Left lung (tissue), 10 donors: Measurements from ENCODE around the gene NOC4L. TPM values are rescaled to one million over a fixed set of nuclear protein-coding genes. Genes with fewer than 3 reads are reported as not detected.

Experiments
- ATAC-seq: fragments of 200-7000 bp; cut with Tn5 transposase; one replicate; pipeline ENCODE4 v1.9.1; 2020; ENCODE audit warnings: moderate library complexity
- DNase-seq, 4 donors: peaks; one replicate each; pipeline ENCODE4 v3.0.0-alpha.2; 2013 to 2020
- H3K27ac ChIP-seq, 2 donors: fragments of 200-600 bp; sonication (generic) in 1 of 2; one replicate each; pipeline versions ENCODE4 v1.5.0 to v1.8.0; 2020 to 2021
- H3K27me3 ChIP-seq, 2 donors: fragments of 200-600 bp; sonication (generic) in 1 of 2; one replicate each; pipeline versions ENCODE4 v1.5.0 to v1.8.0; 2020 to 2021
- H3K36me3 ChIP-seq, 2 donors: fragments of 200-600 bp; sonication (generic) in 1 of 2; one replicate each; pipeline versions ENCODE4 v1.5.0 to v1.8.0; 2020 to 2021
- H3K4me1 ChIP-seq, 2 donors: fragments of 200-600 bp; one replicate each; pipeline ENCODE4 v1.8.0; 2021
- H3K4me3 ChIP-seq, 2 donors: fragments of 200-600 bp; sonication (generic) in 1 of 2; one replicate each; pipeline versions ENCODE4 v1.5.0 to v1.8.0; 2020 to 2021; ENCODE audit warnings: mild to moderate bottlenecking in 1 of 2
- H3K9me3 ChIP-seq, 2 donors: fragments of 200-600 bp; sonication (generic) in 1 of 2; one replicate each; pipeline versions ENCODE4 v1.5.0 to v1.8.0; 2020 to 2021
- CTCF ChIP-seq, 2 donors: fragments of 200-600 bp; sonication (generic) in 1 of 2; IDR thresholded peaks; one replicate each; pipeline versions ENCODE4 v1.5.0 to v1.8.0; 2021; ENCODE audit warnings: antibody characterized with exemption in 2 of 2
- intact Hi-C, 2 donors: fragments of 100-400 bp; cut with DNase I; formaldehyde crosslinking; loops; one replicate each; pipeline versions ENCODE4 v1.11.2 to v1.14.2; 2022
- polyA plus RNA-seq, 6 donors: library from polyadenylated mRNA; unstranded; fragments of 120-200 nt; gene quantifications; one replicate each; pipeline ENCODE4 v1.2.1, GENCODE V29; 2013; ENCODE audit not compliant: insufficient read length in 6 of 6
- total RNA-seq, 2 donors: library from RNA; stranded (reverse); fragmentation: NEBNext Ultra II Directional; extraction: Animal tissue kit (Norgen Biotek cat#: 25700); gene quantifications; one replicate each; pipeline ENCODE4 v1.2.1, GENCODE V29; 2021
- donor health status: DM: no; HTN: yes; CAD: no.
- donor health status: DM: no; HTN: no; CAD: no.

The NOC4L gene
- total and polyA plus RNA-seq, 8 donors, result 10.6 to 19.6 (median 12.5) TPM

GRCh38 chr12:132187646-132188450 lies 43.6 kb downstream of the NOC4L start:
- intact Hi-C loops, result no loop called here
- H3K27me3 ChIP-seq, result peaks cover 0 to 90% of the 10 kb centered on the region in 2 donors
- TF ChIP-seq CTCF (IDR thresholded peaks at IDR 0.05), result no peak

GRCh38 chr12:132188451-132188901 lies 44.2 kb downstream of the NOC4L start:
- peaks cover 5 to 33% of the 10 kb centered on the region in 2 donors for H3K4me1 ChIP-seq
- H3K36me3 ChIP-seq, result no peaks in the 10 kb centered on the region
- intact Hi-C loops, result no loop called here
- no peak overlapping the region for H3K4me3 ChIP-seq
- H3K27me3 ChIP-seq, result peaks cover 0 to 91% of the 10 kb centered on the region in 2 donors
- no peak for ATAC-seq
- peak in 1 of 4 donors; percentile 62 for DNase-seq
- H3K9me3 ChIP-seq, result peaks cover 0 to 4% of the 10 kb centered on the region in 2 donors
- H3K27ac ChIP-seq, result no peak overlapping the region
- TF ChIP-seq CTCF (IDR thresholded peaks at IDR 0.05), result no peak

More at GRCh38 chr12:132187646-132188450, 43.6 kb downstream of the NOC4L start:
- ATAC-seq (no peak), DNase-seq (peak in 1 of 4 donors; percentile 59)
- no peaks in the 10 kb centered on the region for H3K9me3 ChIP-seq
- no peaks in the 10 kb centered on the region for H3K36me3 ChIP-seq
- peaks cover 5 to 33% of the 10 kb centered on the region in 2 donors for H3K4me1 ChIP-seq
- H3K27ac ChIP-seq, result no peak overlapping the region
- no peak overlapping the region for H3K4me3 ChIP-seq

GRCh38 chr12:132188916-132189325 lies 44.7 kb downstream of the NOC4L start:
- Histone ChIP-seq H3K27me3 (peaks cover 0 to 87% of the 10 kb centered on the region in 2 donors), H3K4me1 (peaks cover 5 to 33% of the 10 kb centered on the region in 2 donors), H3K9me3 (peaks cover 0 to 9% of the 10 kb centered on the region in 2 donors), H3K36me3 (no peaks in the 10 kb centered on the region), H3K4me3 (peak overlapping the region; percentile 37 to 55), H3K27ac (peak overlapping the region; percentile 67 to 72)
- intact Hi-C loops, result no loop called here
- ATAC-seq, result no peak
- peak in 1 of 4 donors; percentile 71 for DNase-seq
- no peak for TF ChIP-seq CTCF (IDR thresholded peaks at IDR 0.05)

GRCh38 chr12:132189378-132190011 lies 45.2 kb downstream of the NOC4L start:
- peak in 1 of 2 donors; percentile 11 for TF ChIP-seq CTCF (IDR thresholded peaks at IDR 0.05)
- intact Hi-C loops, result no loop called here
- peak; percentile 98 for ATAC-seq

More at GRCh38 chr12:132189378-132190011, 45.2 kb downstream of the NOC4L start:
- H3K9me3 ChIP-seq, result peaks cover 0 to 14% of the 10 kb centered on the region in 2 donors
- peak overlapping the region; percentile 67 to 72 for H3K27ac ChIP-seq
- peak overlapping the region; percentile 37 to 55 for H3K4me3 ChIP-seq
- no peaks in the 10 kb centered on the region for H3K36me3 ChIP-seq
- peaks cover 5 to 33% of the 10 kb centered on the region in 2 donors for H3K4me1 ChIP-seq
- DNase-seq, result peak; percentile 77 to 97 (median 90)
- H3K27me3 ChIP-seq, result peaks cover 0 to 84% of the 10 kb centered on the region in 2 donors
